Measurements from ENCODE around the gene RGL3.
"Not testable (repeated sequence)": the region's sequence is repeated elsewhere in the genome, so short reads cannot be mapped to it uniquely, and the experiment has no call there.

The RGL3 gene

DNA sequence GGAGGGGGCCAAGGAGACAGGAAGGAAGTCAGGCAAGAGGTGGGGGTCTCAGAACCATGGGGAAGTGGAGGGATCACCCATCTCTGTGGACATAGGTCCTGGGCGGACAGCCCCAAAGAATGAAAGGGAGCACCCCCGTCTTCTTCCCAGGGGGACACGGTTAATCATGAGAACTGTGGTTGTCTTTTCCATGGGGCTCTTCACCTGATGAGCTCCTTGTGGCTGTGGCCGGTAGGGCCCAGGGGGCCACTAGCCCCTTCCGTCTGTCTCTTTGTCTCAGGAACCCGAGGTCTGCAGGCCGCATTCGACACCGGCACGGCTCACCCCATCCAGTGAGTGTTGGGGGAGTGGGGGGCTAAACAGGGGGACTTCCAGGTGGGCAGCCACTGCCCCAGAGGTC, 55.2 kb downstream of the RGL3 start:
- no peak for DNase-seq (ENCODE audit: low read depth in 2 of 3, low spot score in 1 of 3)

DNA sequence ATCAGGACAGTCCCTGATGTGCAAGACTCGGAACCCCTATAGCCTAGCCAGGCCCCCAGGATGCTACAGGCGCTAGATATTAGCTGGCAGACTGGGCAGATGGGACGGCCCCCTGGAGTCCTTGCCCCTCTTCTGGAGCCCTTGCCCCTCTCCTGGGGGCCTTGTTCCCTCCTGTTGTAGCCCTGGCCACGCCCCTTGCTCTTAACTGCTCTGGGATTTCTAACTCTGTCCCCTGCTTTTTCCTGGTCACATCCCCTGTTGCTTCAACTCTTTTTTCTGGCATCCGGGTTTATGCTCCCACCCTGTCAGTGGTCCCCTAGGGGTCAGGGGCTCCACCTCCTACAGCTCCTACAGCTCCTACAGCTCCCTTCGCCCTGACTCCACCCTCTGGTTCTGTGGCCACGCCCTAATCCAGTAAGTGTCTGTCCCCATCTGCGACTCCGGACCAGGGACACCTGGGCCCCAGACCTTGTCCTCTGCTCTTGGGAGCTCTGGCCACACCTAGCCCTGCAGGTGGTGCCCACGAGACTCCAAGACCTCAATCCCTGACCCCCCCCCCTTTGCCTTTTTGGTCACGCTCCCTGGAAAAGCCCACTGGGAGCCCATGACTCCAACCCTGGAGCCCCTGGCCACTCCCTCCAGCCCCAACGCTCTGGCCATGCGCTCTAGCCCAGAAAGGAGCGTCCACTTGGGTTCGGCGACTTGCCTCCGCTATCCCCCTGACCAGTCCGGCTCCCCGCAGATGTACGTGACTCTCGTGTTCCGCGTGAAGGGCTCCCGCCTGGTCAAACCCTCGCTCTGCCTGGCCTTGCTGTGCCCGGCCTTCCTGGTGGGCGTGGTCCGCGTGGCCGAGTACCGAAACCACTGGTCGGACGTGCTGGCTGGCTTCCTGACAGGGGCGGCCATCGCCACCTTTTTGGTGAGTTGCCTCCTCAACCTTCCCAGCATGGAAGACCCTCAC, 57.1 kb downstream of the RGL3 start:
- DNase-seq (ENCODE audit: low read depth in 2 of 3, low spot score in 1 of 3), result no peak

DNA sequence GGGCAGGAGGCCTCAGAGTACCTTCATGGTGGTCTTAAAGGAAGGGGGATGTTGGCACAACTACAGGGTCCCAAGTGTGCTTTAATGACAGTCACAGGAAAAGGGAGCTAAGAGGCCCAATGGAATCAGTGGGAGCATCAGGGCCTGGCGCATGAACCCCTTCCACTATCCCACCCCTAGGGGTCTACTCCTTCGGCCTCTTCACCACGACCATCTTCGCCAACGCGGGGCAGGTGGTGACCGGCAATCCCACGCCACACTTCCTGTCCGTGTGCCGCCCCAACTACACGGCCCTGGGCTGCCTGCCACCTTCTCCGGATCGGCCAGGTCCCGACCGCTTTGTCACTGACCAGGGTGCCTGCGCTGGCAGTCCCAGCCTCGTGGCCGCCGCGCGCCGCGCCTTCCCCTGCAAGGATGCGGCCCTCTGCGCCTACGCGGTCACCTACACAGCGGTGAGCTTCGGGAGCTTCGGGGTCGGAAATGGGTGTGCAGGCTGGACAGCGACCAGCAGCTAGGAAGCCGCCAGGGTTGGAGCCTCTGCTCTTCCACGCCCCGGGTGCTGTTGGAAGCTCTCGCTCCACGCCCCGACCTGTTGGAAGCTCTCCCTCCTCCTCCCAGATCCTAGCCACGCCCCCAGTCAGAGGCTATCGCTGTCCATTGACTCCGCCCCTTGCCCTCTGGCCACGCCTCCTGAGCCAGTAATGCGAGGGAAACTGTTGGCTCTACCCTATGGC, 57.9 kb downstream of the RGL3 start:
- DNase-seq (ENCODE audit: low read depth in 2 of 3, low spot score in 1 of 3), result no peak

DNA sequence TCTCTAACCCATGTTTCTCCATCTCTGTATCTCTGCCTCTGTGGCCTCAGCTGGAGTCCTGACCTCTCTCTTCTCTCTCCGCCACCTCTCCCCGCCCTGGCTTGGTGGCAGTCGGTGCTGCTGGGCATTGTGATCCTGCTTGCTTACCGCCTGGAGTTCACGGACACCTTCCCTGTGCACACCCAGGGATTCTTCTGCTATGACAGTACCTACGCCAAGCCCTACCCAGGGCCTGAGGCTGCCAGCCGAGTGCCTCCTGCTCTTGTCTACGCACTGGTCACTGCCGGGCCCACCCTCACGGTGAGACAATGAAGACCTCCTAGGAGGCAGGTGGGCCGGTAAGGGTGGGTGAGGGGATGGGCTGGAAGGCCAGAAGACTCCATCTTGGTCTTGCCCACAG, 59.7 kb downstream of the RGL3 start:
- no peak for DNase-seq (ENCODE audit: low read depth in 2 of 3, low spot score in 1 of 3)

DNA sequence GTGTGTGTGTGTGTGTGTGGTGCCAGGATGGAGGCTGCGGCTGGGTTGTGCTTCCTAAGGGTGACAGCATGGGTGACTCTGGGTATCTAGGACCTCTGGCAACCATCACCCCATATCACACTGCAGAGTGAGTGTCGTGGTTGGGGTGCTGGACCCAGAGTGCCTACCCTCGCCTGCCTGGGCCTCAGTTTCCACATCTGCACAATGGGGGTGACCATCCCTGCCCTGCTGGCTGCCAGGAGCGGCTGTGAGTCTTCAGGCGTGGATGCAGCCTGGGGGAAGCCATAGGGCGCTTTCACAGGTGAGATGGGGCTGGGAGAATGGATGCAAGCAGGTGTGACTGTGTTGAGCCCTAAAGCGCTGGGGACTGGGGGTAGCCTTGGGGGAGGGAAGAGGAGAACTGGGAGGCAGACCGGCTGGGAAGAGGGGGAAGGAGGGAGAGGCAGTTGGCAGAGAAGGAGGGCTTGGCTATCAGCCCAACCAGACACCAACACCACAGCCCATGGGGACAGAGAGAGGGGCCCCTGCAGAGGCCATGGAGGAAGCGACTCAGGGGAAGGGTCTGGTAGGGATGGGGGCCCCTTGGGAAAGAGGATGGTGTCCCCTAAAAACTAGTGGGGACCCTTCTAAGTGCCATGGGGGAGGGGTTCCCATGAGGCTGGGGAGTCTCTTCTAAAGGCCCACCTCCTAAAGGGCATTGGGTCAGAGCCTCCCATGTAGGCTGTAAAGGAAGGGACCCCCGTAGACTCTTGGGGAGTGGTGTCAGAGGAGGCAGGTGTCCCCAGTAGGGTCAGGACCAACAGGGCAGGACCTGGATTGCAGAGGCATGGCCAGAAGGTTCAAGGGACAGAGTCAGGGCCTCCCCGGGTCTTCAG, 62.2 kb downstream of the RGL3 start:
- no peak for DNase-seq (ENCODE audit: low read depth in 2 of 3, low spot score in 1 of 3)

DNA sequence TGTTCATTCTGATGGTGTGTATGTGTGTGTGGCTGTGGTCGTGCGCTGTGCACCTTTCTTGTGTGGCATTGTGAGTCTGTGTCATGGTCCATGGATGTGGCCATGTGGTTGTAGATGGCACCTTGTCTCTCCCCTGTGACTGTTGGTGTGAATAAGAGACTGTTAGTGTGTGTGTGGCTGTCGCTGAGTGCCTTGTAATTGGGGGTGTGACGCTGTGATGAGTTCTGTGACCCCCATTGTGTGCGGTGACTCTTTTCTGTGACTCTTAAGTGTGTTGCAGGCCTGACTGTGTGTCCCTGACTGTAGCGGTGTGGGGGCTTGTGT, 63.1 kb downstream of the RGL3 start:
- DNase-seq (ENCODE audit: low read depth in 2 of 3, low spot score in 1 of 3), result no peak

DNA sequence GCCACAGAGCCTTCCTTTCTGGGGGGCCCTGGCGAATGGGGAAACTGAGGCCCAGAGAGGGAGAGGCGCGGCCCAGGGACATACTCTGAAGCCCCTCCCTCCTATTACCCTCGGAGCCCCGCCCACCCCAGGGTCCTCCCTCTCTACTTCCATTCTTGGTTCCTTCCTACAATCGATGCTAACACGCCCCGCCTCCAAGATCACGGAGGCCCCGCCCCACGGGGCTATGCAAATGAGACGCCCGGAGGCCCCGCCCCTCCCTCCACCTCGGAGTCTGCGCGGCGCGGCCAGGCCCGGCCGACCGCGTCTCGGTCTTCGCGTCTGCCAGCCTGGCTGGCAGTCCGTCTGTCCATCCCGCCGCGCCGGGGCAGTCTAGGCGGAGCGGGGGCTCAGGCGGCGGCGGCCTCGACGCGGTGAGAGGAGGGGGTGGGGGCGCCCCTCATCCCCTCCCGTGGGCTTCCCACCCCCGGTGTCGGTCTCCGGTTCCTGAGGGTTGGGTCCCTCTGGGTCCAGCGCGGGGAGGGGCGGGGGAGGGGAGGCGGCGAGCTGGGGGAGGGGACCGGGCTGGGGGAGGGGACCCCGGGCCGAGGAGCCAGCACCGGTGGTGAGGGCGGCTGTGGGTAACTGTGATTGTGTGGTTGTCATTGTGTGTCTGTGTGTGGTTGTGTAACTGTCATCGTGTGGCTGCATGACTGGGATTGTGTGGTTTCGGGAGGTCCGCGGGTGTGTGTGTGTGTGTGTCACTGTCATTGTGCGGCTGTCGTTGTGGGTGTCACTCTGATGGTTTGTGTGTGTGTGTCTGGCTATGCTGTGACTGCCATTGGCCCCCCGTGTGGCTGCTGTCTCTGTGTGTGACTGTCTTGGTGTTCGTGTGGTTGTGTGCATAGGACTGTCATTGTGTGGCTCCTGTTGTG, 63.7 kb downstream of the RGL3 start, which contains the start of gene PLPPR2:
TSS of gene PLPPR2 (plus strand) at position 273 of the 914 bp plus-strand sequence. CDS start 2,242 bp downstream, outside the sequence.
- peak; percentile 81 to 90 (median 81) for DNase-seq (ENCODE audit: low read depth in 2 of 3, low spot score in 1 of 3)

DNA sequence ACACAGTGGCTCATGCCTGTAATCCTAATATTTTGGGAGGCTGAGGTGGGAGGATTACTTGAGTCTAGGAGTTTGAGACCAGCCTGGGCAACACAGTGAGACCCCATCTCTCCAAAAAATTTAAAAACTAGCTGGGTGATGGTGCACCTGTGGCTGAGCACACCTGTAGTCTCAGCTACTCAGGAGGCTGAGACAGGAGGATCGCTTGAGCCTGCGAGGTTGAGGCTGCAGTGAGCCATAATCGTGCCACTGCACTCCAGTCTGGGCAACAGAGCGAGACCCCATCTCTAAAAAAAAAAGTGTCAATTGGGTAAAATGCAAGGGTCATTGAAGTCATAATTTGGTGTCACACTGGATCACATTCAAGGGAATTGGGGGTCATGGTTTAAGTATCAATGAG, 65.0 kb downstream of the RGL3 start:
- DNase-seq (ENCODE audit: low read depth in 2 of 3, low spot score in 1 of 3), result not testable (repeated sequence)

DNA sequence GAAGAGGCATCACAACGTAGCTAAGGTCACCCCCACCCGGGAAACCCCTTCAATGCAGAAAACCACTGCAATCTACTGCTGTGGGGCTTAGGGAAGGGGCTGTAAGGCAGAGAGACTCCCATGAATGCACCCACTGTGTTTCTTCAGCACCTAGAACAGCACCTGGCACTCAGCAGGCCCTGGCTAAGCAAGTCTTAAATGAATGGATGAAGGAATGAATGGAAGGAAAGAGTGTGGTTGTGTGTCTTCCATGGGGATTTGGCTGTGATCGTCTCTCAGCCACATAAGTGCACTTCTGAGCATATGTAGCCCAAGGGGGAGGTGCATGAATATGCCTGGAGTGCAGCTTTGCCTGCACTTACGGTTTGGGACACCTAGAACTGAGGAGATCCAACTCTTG, 69.9 kb downstream of the RGL3 start:
- DNase-seq (ENCODE audit: low read depth in 2 of 3, low spot score in 1 of 3), result no peak

DNA sequence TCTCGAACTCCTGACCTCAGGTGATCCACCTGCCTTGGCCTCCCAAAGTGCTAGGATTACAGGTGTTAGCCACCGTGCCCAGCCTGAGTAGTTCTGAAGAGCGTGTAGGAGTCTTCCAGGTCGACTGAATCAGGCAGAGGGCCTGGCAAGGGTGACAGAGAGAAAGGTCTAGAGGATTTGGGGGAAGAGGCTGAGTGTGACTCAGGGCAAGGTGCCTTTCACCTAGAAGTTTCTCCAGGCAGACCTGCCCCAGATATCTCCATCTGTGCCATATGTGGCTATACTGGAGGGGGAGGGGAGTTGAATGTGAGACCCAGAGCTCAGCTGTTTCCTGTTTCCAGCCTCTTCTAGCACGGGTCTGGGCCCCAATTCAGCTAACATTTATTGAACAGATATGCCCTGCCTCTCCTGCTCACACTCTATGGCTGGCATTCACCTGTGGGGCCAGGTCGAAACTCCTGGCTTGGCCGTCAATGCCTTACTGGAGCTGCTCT, 71.5 kb downstream of the RGL3 start:
- DNase-seq (ENCODE audit: low read depth in 2 of 3, low spot score in 1 of 3), result no peak

DNA sequence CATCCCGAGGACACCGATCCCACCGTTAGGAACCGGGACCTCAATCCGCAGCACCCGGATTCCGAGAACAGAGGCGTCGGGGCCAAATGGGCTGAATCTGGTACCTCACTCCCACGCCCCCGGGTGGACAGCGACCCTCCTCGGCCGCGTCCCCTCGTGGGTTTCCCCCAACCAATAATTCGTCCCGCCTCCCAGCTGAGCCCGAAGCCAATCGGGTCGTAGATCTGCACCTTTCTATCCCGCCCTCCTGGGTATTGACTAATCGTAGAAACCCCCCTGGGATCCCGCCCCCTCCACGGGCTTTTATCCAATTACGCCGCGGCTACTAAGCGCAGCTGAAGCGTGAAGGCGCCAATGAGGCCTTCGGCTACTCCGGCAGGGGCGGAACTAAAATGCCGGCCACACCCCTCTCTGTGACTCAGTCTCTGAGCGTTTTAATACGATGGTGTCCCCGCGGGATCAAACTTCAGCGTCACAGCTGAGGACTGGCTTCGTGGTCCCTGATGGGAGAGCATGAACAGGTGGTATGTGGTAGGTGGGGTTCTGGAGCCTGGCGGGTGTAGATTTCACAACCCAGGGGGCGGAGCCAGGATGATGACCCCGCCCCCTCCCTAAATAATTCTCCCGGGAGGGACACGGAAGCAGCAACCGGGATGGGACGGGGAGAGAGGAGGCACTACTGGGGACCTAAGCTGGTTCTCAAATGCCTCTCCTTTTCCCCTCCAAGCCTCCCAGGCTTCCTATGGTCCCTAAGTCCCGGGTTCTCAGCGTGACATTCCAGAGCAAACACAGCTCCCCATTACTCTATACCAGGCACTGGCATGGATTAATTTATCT, 72.8 kb downstream of the RGL3 start, which contains the start of the genes CCDC159 and TMEM205:
TSS of gene CCDC159 (plus strand) at position 416 of the 837 bp plus-strand sequence. CDS start at position 504, 88 bp downstream.
TSS of gene TMEM205 (minus strand) at position 165 of the 837 bp plus-strand sequence. CDS start 649 bp downstream, outside the sequence.
- DNase-seq (ENCODE audit: low read depth in 2 of 3, low spot score in 1 of 3), result peak; percentile 97 to 98 (median 98)

DNA sequence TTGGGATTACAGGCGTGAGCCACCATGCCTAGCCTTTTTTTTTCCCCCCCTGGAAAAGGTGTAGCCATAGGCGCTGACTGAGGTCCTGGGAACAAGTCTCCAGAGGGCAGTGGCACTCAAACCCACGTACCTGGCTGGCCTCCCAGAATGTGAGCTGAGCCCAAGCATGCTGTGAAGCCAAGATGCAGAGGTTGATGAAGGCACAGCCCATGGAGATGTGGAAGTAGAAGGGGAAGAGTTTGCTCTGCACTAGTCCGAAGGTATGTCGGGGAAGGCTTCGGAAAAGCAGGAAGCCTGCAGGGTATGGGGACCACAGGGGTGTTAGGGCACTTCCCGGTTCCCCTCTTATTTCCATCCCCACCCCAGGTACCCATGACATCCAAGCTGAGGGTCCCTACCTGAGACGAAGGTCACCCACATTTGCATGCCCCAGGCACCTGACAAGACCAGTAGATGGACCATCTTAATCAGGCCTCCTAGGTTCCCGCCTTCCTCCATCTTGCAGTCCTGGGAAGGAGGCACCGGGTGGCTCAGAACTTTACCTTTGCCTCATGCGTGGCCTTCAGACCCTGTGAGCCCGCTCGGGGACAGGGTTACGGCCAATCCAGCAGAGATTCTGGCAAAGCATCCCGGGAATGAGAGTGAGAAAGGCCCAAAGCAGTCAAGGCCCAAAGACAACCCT, 73.9 kb downstream of the RGL3 start:
- DNase-seq (ENCODE audit: low read depth in 2 of 3, low spot score in 1 of 3), result no peak

All from stimulated activated CD4-positive, alpha-beta T cell treated with anti-CD3 and anti-CD28 coated beads, Interleukin-12 subunit alpha, Interleukin-12 subunit beta, amount 100 ng/mL, for 48 hours (primary cell).